ENCODE measurements around the gene EEIG2. TPM values are rescaled to one million over a fixed set of nuclear protein-coding genes. Genes with fewer than 3 reads are reported as not detected.

EEIG2 gene
- total and polyA plus RNA-seq, 2 of the 13 experiments (the other 11 are each of a cell fraction or from before 2014, with no cell fraction given): 0.90 to 3.2 TPM

GRCh38 chr1:108512239-108513043 lies 47.5 kb upstream of the EEIG2 start:
- no peak overlapping the region for H3K9ac ChIP-seq (ENCODE audit: insufficient read depth, low read depth, low read length)
- no peaks in the 10 kb centered on the region for H3K9me3 ChIP-seq (ENCODE audit: low read length)
- intact Hi-C loops (cut with micrococcal nuclease; ENCODE audit: unreplicated experiment): loop anchor here (1.0 to 2.0 kb wide), 4 partner anchors 20 to 386 kb away; no protein-coding TSS in a partner anchor
- H3K4me3 ChIP-seq (replicated peaks in 1 of 3; ENCODE audit: insufficient read depth in 1 of 3, low read depth in 2 of 3, low read length in 3 of 3): no peak overlapping the region
- no peaks in the 10 kb centered on the region for H4K20me1 ChIP-seq (ENCODE audit: insufficient read depth, low read length)
- no peak overlapping the region for H3K4me2 ChIP-seq (ENCODE audit: low read depth, low read length)
- H3K79me2 ChIP-seq (ENCODE audit: insufficient read depth, low read length): no peaks in the 10 kb centered on the region
- no peaks in the 10 kb centered on the region for H3K36me3 ChIP-seq (replicated peaks in 1 of 2; ENCODE audit: control insufficient read depth in 1 of 2, insufficient read depth in 2 of 2, low read length in 2 of 2)
- ATAC-seq: no peak
- DNase-seq (ENCODE audit: low spot score): no peak
- WGBS (ENCODE audit: low lambda C conversion rate): 18% methylated on average over 6 of the region's 6 CpGs
- no peaks in the 10 kb centered on the region for H3K4me1 ChIP-seq (ENCODE audit: insufficient read depth, low read length)
- FAIRE-seq: peak; percentile 34
- no peak overlapping the region for H2AFZ ChIP-seq (ENCODE audit: low read length)
- no peaks in the 10 kb centered on the region; a peak in 1 of 5 replicates for H3K27me3 ChIP-seq (ENCODE audit: control insufficient read depth in 1 of 2, insufficient read depth in 2 of 2, low read length in 2 of 2)
- in situ Hi-C loops (cut with HindIII; ENCODE audit: extremely low pct_ligation_motif_present, low pct_unique_long_range_greater_than_20kb): no loop called here
- CTCF ChIA-PET (ENCODE audit: low intra/inter-chr PET ratio, low total read pairs): interaction anchor here (2.6 to 4.9 kb wide), 2 partner anchors 49 to 131 kb away, joined by 18 to 50 read pairs; partner anchors contain the start of gene EEIG2
- H3K27ac ChIP-seq (ENCODE audit: extremely low read length, insufficient read depth, low read length): no peak overlapping the region
- no TSS peak for BruUV-seq (replicated peaks)
- POLR2A ChIA-PET: no interaction called here
- peak; percentile 80 for TF ChIP-seq STAG1 (CRISPR knock-in tag; IDR thresholded peaks at IDR 0.05)
- TF ChIP-seq ZNF780A (CRISPR knock-in tag; IDR thresholded peaks at IDR 0.05): no peak
- TF ChIP-seq SMC3 (IDR thresholded peaks at IDR 0.05; ENCODE audit: low read length): peak; percentile 68
- TF ChIP-seq RAD21 (CRISPR knock-in tag; IDR thresholded peaks at IDR 0.05): 0 out of 2 replicates have a peak, but pooled peaks have one; percentile 34
- TF ChIP-seq ZNF766 (CRISPR knock-in tag; IDR thresholded peaks at IDR 0.05; ENCODE audit: borderline replicate concordance): no peak
- TF ChIP-seq TSC22D2 (CRISPR knock-in tag; IDR thresholded peaks at IDR 0.05; ENCODE audit: borderline replicate concordance): no peak
- peak; percentile 64 for TF ChIP-seq CTCF (CRISPR knock-in tag; IDR thresholded peaks at IDR 0.05)
